Stimulated activated naive CD4-positive, alpha-beta T cell treated with Interleukin-2 at 50 U/mL for 16 hours (primary cell): ENCODE data around the gene CDH26.

Experiments used
- DNase-seq: peaks from one replicate; lab custom pipeline; 2025; lab: John Stamatoyannopoulos, UW

Gene CDH26

GRCh38 chr20:59985864-59986263 is 27.6 kb downstream of the CDH26 start:
- DNase-seq: no peak

DNA sequence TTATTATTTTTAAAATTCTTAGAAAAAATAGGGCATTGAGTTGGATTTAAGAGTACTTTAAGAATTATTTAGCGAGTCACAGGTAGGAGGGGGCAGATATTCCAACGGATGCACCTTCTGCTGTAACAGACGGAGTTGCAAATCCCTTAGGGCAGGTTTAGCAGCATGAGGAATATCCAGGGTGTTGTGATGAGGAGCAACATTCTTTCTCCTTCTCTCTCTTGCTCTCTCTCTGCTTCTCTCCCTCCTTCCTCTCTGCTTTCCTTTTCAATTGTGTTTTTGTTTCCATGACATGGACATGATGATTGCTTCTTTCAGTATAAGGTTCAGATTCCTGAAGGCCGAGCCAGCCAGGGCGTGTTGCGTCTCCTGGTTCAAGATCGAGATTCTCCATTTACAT is 28.9 kb downstream of the CDH26 start:
- DNase-seq: no peak

DNA sequence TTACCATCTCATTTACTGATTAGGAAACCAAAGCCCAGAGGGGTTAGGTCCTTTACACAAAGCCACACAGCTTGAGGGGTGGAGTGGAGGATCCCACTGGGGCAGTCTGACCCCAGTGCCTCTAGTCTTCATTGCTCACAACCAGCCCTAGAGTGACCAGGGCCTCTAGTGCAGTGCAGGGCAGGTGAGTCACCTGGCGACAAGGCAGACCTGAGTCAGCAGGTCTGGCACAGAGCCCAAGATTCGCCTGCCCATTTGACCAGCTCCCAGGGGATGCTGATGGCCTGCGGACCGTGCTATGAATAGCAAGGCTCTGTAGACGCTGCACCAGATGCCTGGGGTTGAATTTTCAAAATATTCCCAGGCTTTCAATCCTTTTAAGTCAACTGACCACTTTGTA is 29.9 kb downstream of the CDH26 start:
- DNase-seq: no peak

DNA sequence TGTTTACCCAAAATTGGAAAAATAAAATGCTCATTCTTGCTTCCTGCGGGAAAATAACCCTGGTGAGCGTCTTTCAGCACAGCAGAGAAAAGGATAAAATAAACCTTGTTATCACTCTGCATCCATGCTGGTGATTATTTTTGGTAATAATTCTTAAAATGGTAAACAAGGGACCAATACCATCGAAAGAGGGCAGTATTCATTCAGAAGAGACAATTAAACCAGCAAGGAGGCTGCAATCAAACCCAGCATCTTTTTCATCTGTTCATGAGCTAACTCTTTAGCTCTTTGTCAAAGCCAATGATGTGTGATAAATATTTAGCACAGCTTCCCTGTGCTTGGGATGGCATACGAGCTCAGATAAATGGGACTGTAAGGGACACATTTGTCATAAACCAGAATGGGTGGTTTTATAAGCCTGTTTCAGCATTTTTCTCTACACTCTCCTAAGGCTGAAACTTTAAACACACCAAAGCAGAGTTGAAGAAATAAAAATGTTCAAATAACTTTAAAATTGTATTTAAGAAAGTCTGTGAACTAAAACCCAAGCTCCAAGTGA is 34.4 kb downstream of the CDH26 start:
- no peak for DNase-seq

DNA sequence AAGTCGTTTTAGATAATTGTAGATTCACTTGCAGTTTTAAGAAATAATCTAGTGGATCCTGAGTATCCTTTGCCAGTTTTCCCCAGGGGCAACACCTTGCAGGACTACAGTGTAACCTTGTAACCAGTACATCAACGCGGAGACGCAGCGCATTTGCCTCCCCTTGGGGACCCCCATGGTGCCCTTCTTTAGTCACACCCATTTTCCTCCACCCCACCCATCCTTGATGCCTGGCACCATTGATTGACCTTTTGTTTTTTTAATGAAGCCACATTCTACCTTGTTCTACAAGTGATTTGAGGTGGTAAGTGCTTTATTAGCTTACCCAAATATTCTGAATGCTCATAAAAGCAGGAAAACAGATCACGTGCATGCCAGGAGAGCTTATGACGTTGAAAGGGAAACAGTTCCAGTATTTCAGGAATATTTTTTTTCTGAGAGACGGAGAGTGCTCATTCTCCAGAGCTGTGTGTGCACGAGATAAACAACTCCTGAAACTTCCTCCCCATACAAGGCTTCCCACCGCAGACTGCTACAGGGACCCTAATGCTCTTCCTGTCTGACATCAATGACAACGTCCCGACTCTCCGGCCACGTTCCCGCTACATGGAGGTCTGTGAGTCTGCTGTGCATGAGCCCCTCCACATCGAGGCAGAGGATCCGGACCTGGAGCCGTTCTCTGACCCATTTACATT is 35.7 kb downstream of the CDH26 start:
- DNase-seq: no peak

DNA sequence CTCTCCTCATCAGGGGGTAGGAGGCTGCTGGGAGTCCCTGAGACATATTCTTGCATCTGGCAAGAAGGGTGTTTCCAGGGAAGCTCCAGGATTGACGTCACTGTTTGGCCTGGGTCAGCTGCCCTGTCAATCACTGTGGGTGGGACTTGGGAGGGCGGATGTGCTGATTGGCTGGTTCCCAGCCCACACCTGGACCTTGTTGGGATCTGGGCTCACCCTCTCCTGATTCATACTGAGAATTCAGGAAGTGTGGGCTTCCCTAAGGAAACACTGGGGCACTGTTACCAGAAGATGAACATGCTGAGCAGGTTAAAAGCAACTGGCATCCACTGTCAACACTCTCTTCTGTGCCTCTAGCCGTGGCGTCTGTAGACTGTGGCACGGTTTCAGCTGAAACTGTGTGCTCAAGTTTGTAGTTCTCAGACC is 36.5 kb downstream of the CDH26 start:
- DNase-seq: no peak

- no peak for DNase-seq
These were observed 37.9 kb downstream of the CDH26 start for GRCh38 chr20:59996108-59996507.

- DNase-seq: no peak
These were observed 39.7 kb downstream of the CDH26 start for GRCh38 chr20:59997896-59998295.

GRCh38 chr20:59999502-59999901 is 41.3 kb downstream of the CDH26 start:
- DNase-seq: no peak

GRCh38 chr20:60000271-60001042 is 42.2 kb downstream of the CDH26 start:
- DNase-seq: no peak

DNA sequence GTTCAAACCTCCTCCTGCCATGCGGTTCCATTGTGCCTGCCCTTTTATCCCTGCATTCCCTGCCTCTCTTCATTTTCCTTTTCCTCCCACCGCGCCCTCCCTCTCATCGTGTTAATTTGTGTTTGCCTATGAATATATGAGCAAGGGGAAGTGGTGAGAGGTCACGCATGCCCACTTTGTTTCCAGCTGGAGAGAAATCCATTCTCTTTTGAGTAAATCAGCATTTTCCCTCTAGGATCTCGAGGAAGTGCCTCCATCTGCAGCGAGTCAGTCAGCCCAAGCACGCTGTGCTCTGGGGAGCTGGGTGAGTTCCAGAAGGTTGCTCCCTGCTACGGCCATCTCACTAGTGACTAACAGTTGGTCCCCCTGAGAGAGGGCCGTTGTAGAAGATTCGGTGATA is 42.9 kb downstream of the CDH26 start:
- DNase-seq: no peak

- DNase-seq: no peak
These were observed 45.6 kb downstream of the CDH26 start for GRCh38 chr20:60003776-60004175.

- DNase-seq: no peak
These were observed 48.0 kb downstream of the CDH26 start for GRCh38 chr20:60006261-60006660.

DNA sequence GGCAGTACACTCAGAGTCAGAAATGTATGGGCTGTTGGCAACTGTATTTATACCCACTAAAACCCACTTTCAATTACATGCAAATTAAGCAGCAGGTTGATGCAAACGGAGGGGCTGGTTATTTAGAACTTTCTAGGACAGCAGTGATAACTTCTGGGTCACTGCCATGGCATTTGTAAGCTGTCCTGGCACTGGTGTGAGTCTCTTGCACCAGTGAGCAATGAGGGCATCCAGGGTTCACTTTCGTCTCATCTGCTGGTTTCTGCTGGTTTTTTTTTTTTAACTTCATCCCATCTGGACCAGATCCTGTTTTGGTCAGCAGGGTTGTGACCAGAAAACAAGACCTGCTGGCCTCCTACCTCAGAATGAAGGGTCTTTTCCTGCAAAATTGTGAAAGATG is 49.2 kb downstream of the CDH26 start:
- no peak for DNase-seq

DNA sequence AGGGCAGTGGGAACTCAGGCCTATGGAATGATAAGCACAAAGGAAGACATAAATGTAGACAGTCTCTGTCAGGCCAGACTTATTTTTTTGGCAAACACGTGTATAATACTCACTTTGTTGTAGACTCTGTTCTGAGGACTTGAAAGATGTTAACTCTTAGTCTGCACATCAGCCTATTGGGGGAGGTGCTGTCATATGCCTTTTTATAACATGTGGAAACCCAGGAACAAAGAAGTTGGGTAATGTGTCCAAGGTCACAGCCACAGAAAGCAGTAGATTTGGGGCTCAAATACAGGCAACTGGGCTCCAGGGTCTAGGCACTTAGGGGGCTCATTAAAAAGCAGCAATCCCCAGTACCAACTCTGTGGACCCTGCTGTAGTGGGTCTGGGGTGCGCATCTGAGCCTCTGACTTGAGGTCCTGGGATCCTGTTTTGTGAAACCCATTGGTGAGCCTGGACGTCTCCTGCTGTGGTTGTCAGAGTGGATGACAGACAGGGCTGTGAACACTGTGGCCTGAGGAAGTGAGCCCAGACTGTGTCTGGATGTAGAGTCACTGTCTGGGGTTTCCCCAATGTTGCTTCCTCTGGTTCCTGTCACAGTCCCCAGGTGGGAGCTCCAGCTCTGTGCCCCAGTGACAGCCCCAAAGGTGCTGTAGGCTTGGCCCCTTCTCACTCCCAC is 50.0 kb downstream of the CDH26 start:
- no peak for DNase-seq

DNA sequence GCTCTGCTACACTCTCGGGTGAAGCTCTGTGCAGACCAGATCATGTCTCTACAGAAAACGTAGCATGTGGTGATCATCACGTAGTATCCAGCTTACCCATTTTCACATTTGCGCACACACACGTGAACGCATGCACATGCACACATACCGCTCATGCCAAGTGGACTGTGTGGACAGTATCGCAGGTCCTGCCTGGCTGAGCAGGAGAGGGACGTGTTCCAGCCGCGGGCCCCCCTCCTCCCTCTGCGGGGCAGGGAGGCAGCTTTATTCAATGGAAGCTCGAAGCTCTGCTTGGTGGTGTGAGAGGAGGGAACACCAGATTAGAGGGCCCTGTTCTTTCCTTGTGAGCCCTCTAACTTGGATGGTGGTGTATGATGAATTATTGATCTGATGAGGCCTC is 51.1 kb downstream of the CDH26 start:
- no peak for DNase-seq

GRCh38 chr20:60009826-60010616 is 51.8 kb downstream of the CDH26 start:
- DNase-seq: no peak

DNA sequence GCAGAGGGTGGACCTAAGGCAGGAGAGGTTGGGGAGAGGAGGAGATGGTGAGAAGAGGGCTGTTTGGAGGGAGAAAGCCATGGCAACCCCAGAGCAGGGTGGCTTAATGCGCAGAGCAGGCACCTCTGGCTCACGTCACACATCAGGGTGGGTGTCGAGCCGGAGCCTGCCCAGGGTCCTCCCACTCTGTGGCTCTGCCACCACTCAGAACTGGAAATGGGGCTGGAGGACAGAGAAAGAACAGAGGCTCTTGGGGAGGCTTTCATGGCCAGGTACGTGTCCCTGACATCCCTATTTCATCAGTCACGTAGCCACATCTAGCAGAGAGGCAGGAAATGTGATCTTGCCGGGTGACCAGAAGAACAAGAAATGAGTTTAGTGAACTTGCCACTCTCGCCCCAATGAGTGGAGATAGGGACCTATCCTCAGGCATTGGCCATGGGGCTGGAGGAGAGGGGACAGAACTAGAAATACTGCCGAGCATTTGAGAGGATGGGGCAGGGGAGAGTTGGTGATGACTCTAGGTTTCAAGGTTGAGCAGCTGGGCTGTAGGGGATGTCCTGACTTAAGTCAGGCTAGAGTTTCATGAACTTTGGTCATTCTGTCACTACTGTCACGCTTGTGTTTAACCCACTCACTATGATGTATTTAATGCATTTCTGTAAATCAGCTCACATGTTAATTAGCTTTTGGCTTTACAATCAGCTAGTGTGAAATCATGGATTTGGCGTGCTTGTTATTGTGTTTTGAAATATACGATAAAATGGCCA is 52.7 kb downstream of the CDH26 start:
- DNase-seq: no peak

GRCh38 chr20:60011512-60012507 is 53.6 kb downstream of the CDH26 start:
- DNase-seq: no peak
